DLD1 (cell line): ENCODE results near the gene TOP3B.

ENCODE experiments used
- in situ Hi-C: cut with HindIII; loops from 2 replicates; pipeline ENCODE4 v1.10.0; 2017; ENCODE audit warnings: low sequenced_read_pairs

TOP3B gene

GRCh38 chr22:21964234-21964633 is 18.4 kb downstream of the TOP3B start:
- in situ Hi-C loops = no loop called here

GRCh38 chr22:21963790-21964211 is 18.8 kb downstream of the TOP3B start:
- in situ Hi-C loops = no loop called here

GRCh38 chr22:21963286-21963685 is 19.3 kb downstream of the TOP3B start:
- in situ Hi-C loops = no loop called here

- in situ Hi-C loops = no loop called here
These were observed 20.0 kb downstream of the TOP3B start for GRCh38 chr22:21962655-21962949.

GRCh38 chr22:21961886-21962654 is 20.5 kb downstream of the TOP3B start:
- in situ Hi-C loops = no loop called here

GRCh38 chr22:21961127-21961867 is 21.3 kb downstream of the TOP3B start:
- in situ Hi-C loops = no loop called here

- in situ Hi-C loops = no loop called here
These were observed 22.1 kb downstream of the TOP3B start for GRCh38 chr22:21960200-21961126.

- in situ Hi-C loops = no loop called here
These were observed 23.1 kb downstream of the TOP3B start for GRCh38 chr22:21959274-21960074.

- in situ Hi-C loops = no loop called here
These were observed 24.0 kb downstream of the TOP3B start for GRCh38 chr22:21958360-21959273.

- in situ Hi-C loops = no loop called here
These were observed 29.7 kb downstream of the TOP3B start, which contains the start of gene PPM1F for GRCh38 chr22:21952586-21953571. Gene PPM1F (minus strand): TSS chr22:21952848. CDS start chr22:21946048, 6,800 bp downstream.

GRCh38 chr22:21951931-21952465 is 30.6 kb downstream of the TOP3B start:
- in situ Hi-C loops = no loop called here

GRCh38 chr22:21951062-21951461 is 31.5 kb downstream of the TOP3B start:
- in situ Hi-C loops = no loop called here

- in situ Hi-C loops = loop anchor here (25.0 kb wide), 3 partner anchors 87 to 238 kb away; no protein-coding TSS in a partner anchor
These were observed 32.6 kb downstream of the TOP3B start for GRCh38 chr22:21949948-21950347.

- in situ Hi-C loops = loop anchor here (25.0 kb wide), 3 partner anchors 88 to 237 kb away; no protein-coding TSS in a partner anchor
These were observed 33.0 kb downstream of the TOP3B start for GRCh38 chr22:21949569-21949918.

- in situ Hi-C loops = loop anchor here (25.0 kb wide), 3 partner anchors 88 to 237 kb away; no protein-coding TSS in a partner anchor
These were observed 33.6 kb downstream of the TOP3B start for GRCh38 chr22:21948824-21949568.

GRCh38 chr22:21948390-21948789 is 34.2 kb downstream of the TOP3B start:
- in situ Hi-C loops = loop anchor here (25.0 kb wide), 3 partner anchors 89 to 236 kb away; no protein-coding TSS in a partner anchor
